GM12878 (cell line): ENCODE measurements around the gene CACNA1S. TPM values are rescaled to one million over a fixed set of nuclear protein-coding genes. Genes with fewer than 3 reads are reported as not detected.

Experiments
- ATAC-seq: fragments of 200-7000 bp; cut with Tn5 transposase; 3 replicates; pipeline ENCODE4 v1.9.1; 2020; ENCODE audit warnings: mild to moderate bottlenecking, moderate library complexity
- BruUV-seq: library from RNA; stranded (reverse); fragments of 400-500 nt; replicated peaks from 2 replicates; lab custom pipeline; 2021; lab: Mats Ljungman, UMichigan
- CTCF ChIA-PET: fragments of 300-600 bp; sonication (Branson Sonifier 250); formaldehyde crosslinking; extraction: SDS; loops from one replicate; lab custom pipeline; 2021; ENCODE audit warnings: inconsistent platforms; lab: Yijun Ruan, JAX
- POLR2A ChIA-PET: fragments of 350-600 bp; formaldehyde crosslinking; extraction: SDS; loops from one replicate; lab custom pipeline; 2021; ENCODE audit warnings: inconsistent platforms; lab: Charles Lee
- RAD21 ChIA-PET: fragments of 300-600 bp; sonication (Branson Sonifier 250); formaldehyde crosslinking; loops from one replicate; lab custom pipeline; 2023; ENCODE audit warnings: antibody characterized with exemption; ENCODE audit not compliant: unreplicated experiment; lab: Charles Lee
- SMC1A ChIA-PET: fragments of 300-600 bp; sonication (Branson Sonifier 250); formaldehyde crosslinking; loops from one replicate; lab custom pipeline; 2023; ENCODE audit not compliant: unreplicated experiment, uncharacterized antibody; lab: Charles Lee
- DNase-seq: peaks from one replicate; pipeline ENCODE4 v3.0.0-alpha.2; 2011; ENCODE audit warnings: low read depth, low spot score
- FAIRE-seq: peaks from 3 replicates; lab custom pipeline; 2011; peaks lifted over from hg19 to GRCh38; lab: Jason Lieb, UNC
- H2AFZ ChIP-seq: 2 replicates; pipeline ENCODE4 v1.6.0; 2011; ENCODE audit warnings: low read depth, low read length, control low read depth; ENCODE audit not compliant: control insufficient read depth
- H3K27ac ChIP-seq: 2 replicates; pipeline ENCODE4 v1.5.1; 2011; ENCODE audit warnings: control low read depth; ENCODE audit not compliant: control insufficient read depth, insufficient read depth
- H3K27me3 ChIP-seq, 2 experiments: replicated peaks in 1 of 2; 2 replicates each; pipeline versions ENCODE4 v1.6.0 to v1.6.1; 2011; ENCODE audit warnings: low read length in 1 of 2; ENCODE audit not compliant: control insufficient read depth in 2 of 2, insufficient read depth in 2 of 2
- H3K36me3 ChIP-seq, 2 experiments: 2 replicates each; pipeline ENCODE4 v1.5.1; 2011; ENCODE audit warnings: low read length in 1 of 2; ENCODE audit not compliant: control insufficient read depth in 2 of 2, insufficient read depth in 2 of 2
- H3K4me1 ChIP-seq: 2 replicates; pipeline ENCODE4 v1.6.1; 2011; ENCODE audit warnings: mild to moderate bottlenecking, low read length, moderate library complexity, mixed read lengths; ENCODE audit not compliant: control insufficient read depth, insufficient read depth
- H3K4me2 ChIP-seq: 2 replicates; pipeline ENCODE4 v1.6.0; 2011; ENCODE audit warnings: control low read depth; ENCODE audit not compliant: control insufficient read depth, insufficient read depth
- H3K4me3 ChIP-seq: fragments of 200-600 bp; sonication (generic); 2 replicates; pipeline ENCODE4 v1.5.1; 2016
- H3K79me2 ChIP-seq: 2 replicates; pipeline ENCODE4 v1.6.0; 2011; ENCODE audit warnings: low read length; ENCODE audit not compliant: control insufficient read depth, insufficient read depth
- H3K9ac ChIP-seq: 2 replicates; pipeline ENCODE4 v1.8.0; 2011; ENCODE audit warnings: low read length, control low read depth, mixed read lengths; ENCODE audit not compliant: control insufficient read depth, insufficient read depth
- H3K9me3 ChIP-seq: replicated peaks from 3 replicates; pipeline ENCODE4 v1.5.1; 2011; ENCODE audit warnings: mild to moderate bottlenecking, low read length; ENCODE audit not compliant: control insufficient read depth, insufficient read depth
- H4K20me1 ChIP-seq: 2 replicates; pipeline ENCODE4 v1.6.0; 2011; ENCODE audit not compliant: control insufficient read depth, insufficient read depth
- ASH2L ChIP-seq: fragments of 300-600, 200-600 bp; sonication (generic); IDR thresholded peaks from 2 replicates; pipeline ENCODE4 v1.6.1; 2017; ENCODE audit warnings: low read depth, mild to moderate bottlenecking, borderline replicate concordance
- BHLHE40 ChIP-seq, 2 experiments: fragments of 450-650 bp in 1 of 2; IDR thresholded peaks; 2 replicates each; pipeline ENCODE4 v1.6.1; 2011 to 2017; ENCODE audit warnings: low read depth in 2 of 2, borderline replicate concordance in 1 of 2, improper control_type of control experiment in 1 of 2, low read length in 1 of 2, mild to moderate bottlenecking in 1 of 2
- CHD1 ChIP-seq: IDR thresholded peaks from 2 replicates; pipeline ENCODE4 v1.6.1; 2012; ENCODE audit warnings: low read depth, low read length, improper control_type of control experiment
- CREM ChIP-seq: IDR thresholded peaks from 2 replicates; pipeline ENCODE4 v1.6.1; 2014; ENCODE audit warnings: antibody characterized with exemption, low read depth
- EZH2 ChIP-seq: IDR thresholded peaks from 2 replicates; pipeline ENCODE4 v1.6.1; 2012; ENCODE audit warnings: low read depth, mild to moderate bottlenecking, control low read depth, inconsistent platforms, low read length, borderline replicate concordance; ENCODE audit not compliant: control insufficient read depth
- FOXK2 ChIP-seq: fragments of 450-650 bp; IDR thresholded peaks from 2 replicates; pipeline ENCODE4 v1.6.1; 2017; ENCODE audit warnings: mild to moderate bottlenecking, moderate library complexity
- JUND ChIP-seq: IDR thresholded peaks from 2 replicates; pipeline ENCODE4 v1.6.1; 2012; ENCODE audit warnings: low read depth, mild to moderate bottlenecking, low read length, improper control_type of control experiment, moderate library complexity
- MTA2 ChIP-seq: fragments of 450-650 bp; IDR thresholded peaks from 2 replicates; pipeline ENCODE4 v1.6.1; 2016; ENCODE audit warnings: low read depth, mild to moderate bottlenecking, moderate library complexity
- TBL1XR1 ChIP-seq: IDR thresholded peaks from 2 replicates; pipeline ENCODE4 v1.6.1; 2012; ENCODE audit warnings: low read depth, low read length, improper control_type of control experiment
- TCF7 ChIP-seq: IDR thresholded peaks from 2 replicates; pipeline ENCODE4 v1.6.1; 2014; ENCODE audit warnings: antibody characterized with exemption, borderline replicate concordance
- WGBS: methylation state at CpG from one replicate; pipeline ENCODE4 v1.1.6; 2016; ENCODE audit warnings: low lambda C conversion rate; ENCODE audit not compliant: insufficient replicate concordance, insufficient coverage; ENCODE audit errors: missing lambda C conversion rate; 5-methylcytosine and 5-hydroxymethylcytosine counted together
- in situ Hi-C: fragments of 300-500 bp; cut with MboI; formaldehyde crosslinking; loops from 9 replicates; pipeline ENCODE4 v1.14.3; 2018; ENCODE audit warnings: mixed read lengths
- intact Hi-C: fragments of 100-400 bp; cut with micrococcal nuclease; formaldehyde crosslinking; loops from one replicate; pipeline ENCODE4 v1.14.2; 2022; ENCODE audit not compliant: unreplicated experiment
- polyA plus RNA-seq, 11 experiments: library from polyadenylated mRNA; depleted of rRNA in 4 of 11; unstranded in 6 of 11; stranded (reverse) in 5 of 11; fragments of >200 nt; fragmentation: Nextera tagmentation in 4 of 11; fragmentation: Illumina TruSeq in 1 of 11; extraction: Ambion mirVana in 4 of 11; extraction: Trizol in 1 of 11; gene quantifications; 1 replicate in 1 of 11; 2 replicates in 10 of 11; pipeline versions ENCODE4 v1.2.1 to v1.2.3, GENCODE V29; 2011 to 2016; ENCODE audit warnings: inconsistent platforms in 2 of 11, missing spikeins in 2 of 11, low read depth in 1 of 11
- total RNA-seq, 4 experiments: library from RNA; depleted of rRNA in 3 of 4; stranded (reverse); fragments of >200 nt in 3 of 4; fragmentation: Illumina TruSeq in 1 of 4; extraction: Trizol in 1 of 4; gene quantifications; 2 replicates each; pipeline versions ENCODE4 v1.2.1 to v1.2.3, GENCODE V29; 2013 to 2021
- TF ChIP-seq, protein P1 (sequence below), 3 experiments: IDR thresholded peaks in 2 of 3; conservative IDR thresholded peaks in 1 of 3; 2 replicates each; pipeline ENCODE4 v1.5.1; 2011; ENCODE audit warnings: low read depth in 3 of 3, low read length in 3 of 3, mild to moderate bottlenecking in 3 of 3, control low read depth in 2 of 3, moderate library complexity in 2 of 3, inconsistent platforms in 1 of 3, mixed read lengths in 1 of 3; ENCODE audit not compliant: control insufficient read depth in 2 of 3, insufficient read depth in 1 of 3; ENCODE audit errors: extremely low read depth in 1 of 3
- TF ChIP-seq, protein P2 (sequence below): fragments of 450-650 bp; IDR thresholded peaks from 2 replicates; pipeline ENCODE4 v1.6.1; 2018; ENCODE audit warnings: mild to moderate bottlenecking, low read depth, moderate library complexity; ENCODE audit not compliant: partially characterized antibody
- TF ChIP-seq, protein P3 (sequence below): fragments of 450-650 bp; IDR thresholded peaks from 2 replicates; pipeline ENCODE4 v1.6.1; 2017; ENCODE audit warnings: mild to moderate bottlenecking

CACNA1S gene
- total and polyA plus RNA-seq, 10 of the 15 experiments (the other 5 are each of a cell fraction or from before 2014, with no cell fraction given): under 0.01 to 0.04 (median 0.02) TPM; not detected in 6

DNA sequence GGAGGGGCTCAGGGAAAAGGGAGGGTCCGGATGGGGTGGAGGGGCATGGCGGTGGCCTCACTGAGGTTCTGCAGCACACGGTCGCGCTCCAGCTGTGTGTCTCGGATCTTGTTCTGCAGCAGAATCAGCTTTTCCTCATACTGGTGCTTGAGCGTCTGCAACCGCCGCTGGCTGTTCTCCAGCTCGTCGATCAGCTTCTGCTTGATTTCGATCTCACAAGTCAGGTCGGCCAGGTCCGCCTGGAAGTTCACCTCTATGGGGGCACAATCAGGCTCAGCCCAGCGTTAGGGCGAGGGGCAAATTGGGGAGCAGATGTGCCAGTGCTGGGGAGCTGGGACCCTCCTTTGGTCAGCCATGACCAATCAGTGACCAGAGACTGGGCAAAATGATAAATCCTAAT lies 113.9 kb downstream of the CACNA1S start:
- Histone ChIP-seq H3K9me3 (no peaks in the 10 kb centered on the region), H4K20me1 (no peaks in the 10 kb centered on the region), H3K9ac (no peak overlapping the region), H3K4me1 (no peaks in the 10 kb centered on the region), H2AFZ (no peak overlapping the region), H3K4me3 (no peak overlapping the region), H3K27me3 (no peaks in the 10 kb centered on the region), H3K27ac (no peak overlapping the region), H3K79me2 (no peaks in the 10 kb centered on the region), H3K4me2 (no peak overlapping the region), H3K36me3 (peaks cover 8 to 31% of the 10 kb centered on the region in 2 experiments; a peak in 3 of 4 replicates)
- no peak for FAIRE-seq
- no TSS peak for BruUV-seq
- intact Hi-C loops (no loop called here), in situ Hi-C loops (no loop called here)
- RAD21 ChIA-PET: interaction anchor here (0.7 kb wide), 1 partner anchor 44 kb away, joined by 3 read pairs; no protein-coding TSS in a partner anchor
- no peak for ATAC-seq
- 100% methylated on average over 10 of the region's 16 CpGs for WGBS
- POLR2A ChIA-PET: no interaction called here
- SMC1A ChIA-PET: interaction anchor here (1.2 kb wide), 1 partner anchor 22 kb away, joined by 3 read pairs; no protein-coding TSS in a partner anchor
- DNase-seq: no peak
- CTCF ChIA-PET: interaction anchor here (0.7 kb wide), 1 partner anchor 27 kb away, joined by 4 read pairs; no protein-coding TSS in a partner anchor
- TF ChIP-seq EZH2: no peak
- no peak for TF ChIP-seq TBL1XR1
- TF ChIP-seq JUND: no peak
- TF ChIP-seq, protein P1, sequence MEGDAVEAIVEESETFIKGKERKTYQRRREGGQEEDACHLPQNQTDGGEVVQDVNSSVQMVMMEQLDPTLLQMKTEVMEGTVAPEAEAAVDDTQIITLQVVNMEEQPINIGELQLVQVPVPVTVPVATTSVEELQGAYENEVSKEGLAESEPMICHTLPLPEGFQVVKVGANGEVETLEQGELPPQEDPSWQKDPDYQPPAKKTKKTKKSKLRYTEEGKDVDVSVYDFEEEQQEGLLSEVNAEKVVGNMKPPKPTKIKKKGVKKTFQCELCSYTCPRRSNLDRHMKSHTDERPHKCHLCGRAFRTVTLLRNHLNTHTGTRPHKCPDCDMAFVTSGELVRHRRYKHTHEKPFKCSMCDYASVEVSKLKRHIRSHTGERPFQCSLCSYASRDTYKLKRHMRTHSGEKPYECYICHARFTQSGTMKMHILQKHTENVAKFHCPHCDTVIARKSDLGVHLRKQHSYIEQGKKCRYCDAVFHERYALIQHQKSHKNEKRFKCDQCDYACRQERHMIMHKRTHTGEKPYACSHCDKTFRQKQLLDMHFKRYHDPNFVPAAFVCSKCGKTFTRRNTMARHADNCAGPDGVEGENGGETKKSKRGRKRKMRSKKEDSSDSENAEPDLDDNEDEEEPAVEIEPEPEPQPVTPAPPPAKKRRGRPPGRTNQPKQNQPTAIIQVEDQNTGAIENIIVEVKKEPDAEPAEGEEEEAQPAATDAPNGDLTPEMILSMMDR (IDR thresholded peaks at IDR 0.05 in 2 of 3, conservative IDR thresholded peaks at IDR 0.05 in 1 of 3; ENCODE audit: control insufficient read depth in 2 of 3, extremely low read depth in 1 of 3, insufficient read depth in 1 of 3, low read depth in 3 of 3, low read length in 3 of 3): no peak
- TF ChIP-seq CHD1: no peak
- TF ChIP-seq CREM: no peak
- TF ChIP-seq MTA2: no peak
- no peak for TF ChIP-seq TCF7
- no peak for TF ChIP-seq ASH2L
- TF ChIP-seq, protein P2, sequence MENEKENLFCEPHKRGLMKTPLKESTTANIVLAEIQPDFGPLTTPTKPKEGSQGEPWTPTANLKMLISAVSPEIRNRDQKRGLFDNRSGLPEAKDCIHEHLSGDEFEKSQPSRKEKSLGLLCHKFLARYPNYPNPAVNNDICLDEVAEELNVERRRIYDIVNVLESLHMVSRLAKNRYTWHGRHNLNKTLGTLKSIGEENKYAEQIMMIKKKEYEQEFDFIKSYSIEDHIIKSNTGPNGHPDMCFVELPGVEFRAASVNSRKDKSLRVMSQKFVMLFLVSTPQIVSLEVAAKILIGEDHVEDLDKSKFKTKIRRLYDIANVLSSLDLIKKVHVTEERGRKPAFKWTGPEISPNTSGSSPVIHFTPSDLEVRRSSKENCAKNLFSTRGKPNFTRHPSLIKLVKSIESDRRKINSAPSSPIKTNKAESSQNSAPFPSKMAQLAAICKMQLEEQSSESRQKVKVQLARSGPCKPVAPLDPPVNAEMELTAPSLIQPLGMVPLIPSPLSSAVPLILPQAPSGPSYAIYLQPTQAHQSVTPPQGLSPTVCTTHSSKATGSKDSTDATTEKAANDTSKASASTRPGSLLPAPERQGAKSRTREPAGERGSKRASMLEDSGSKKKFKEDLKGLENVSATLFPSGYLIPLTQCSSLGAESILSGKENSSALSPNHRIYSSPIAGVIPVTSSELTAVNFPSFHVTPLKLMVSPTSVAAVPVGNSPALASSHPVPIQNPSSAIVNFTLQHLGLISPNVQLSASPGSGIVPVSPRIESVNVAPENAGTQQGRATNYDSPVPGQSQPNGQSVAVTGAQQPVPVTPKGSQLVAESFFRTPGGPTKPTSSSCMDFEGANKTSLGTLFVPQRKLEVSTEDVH: no peak
- TF ChIP-seq FOXK2: no peak
- TF ChIP-seq BHLHE40 (IDR thresholded peaks at IDR 0.05; ENCODE audit: borderline replicate concordance in 1 of 2, low read depth in 2 of 2, low read length in 1 of 2): no peak
- TF ChIP-seq, protein P3, sequence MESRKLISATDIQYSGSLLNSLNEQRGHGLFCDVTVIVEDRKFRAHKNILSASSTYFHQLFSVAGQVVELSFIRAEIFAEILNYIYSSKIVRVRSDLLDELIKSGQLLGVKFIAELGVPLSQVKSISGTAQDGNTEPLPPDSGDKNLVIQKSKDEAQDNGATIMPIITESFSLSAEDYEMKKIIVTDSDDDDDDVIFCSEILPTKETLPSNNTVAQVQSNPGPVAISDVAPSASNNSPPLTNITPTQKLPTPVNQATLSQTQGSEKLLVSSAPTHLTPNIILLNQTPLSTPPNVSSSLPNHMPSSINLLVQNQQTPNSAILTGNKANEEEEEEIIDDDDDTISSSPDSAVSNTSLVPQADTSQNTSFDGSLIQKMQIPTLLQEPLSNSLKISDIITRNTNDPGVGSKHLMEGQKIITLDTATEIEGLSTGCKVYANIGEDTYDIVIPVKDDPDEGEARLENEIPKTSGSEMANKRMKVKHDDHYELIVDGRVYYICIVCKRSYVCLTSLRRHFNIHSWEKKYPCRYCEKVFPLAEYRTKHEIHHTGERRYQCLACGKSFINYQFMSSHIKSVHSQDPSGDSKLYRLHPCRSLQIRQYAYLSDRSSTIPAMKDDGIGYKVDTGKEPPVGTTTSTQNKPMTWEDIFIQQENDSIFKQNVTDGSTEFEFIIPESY: no peak
